GM06990 (cell line): Measurements from ENCODE around the gene QTRT2.

Experiments
- DNase-seq: peaks from one replicate; pipeline ENCODE4 v3.0.0-alpha.2; 2011; ENCODE audit not compliant: insufficient read length; ENCODE audit errors: extremely low read depth
- H3K27me3 ChIP-seq: replicated peaks from 2 replicates; pipeline ENCODE4 v1.6.0; 2011; ENCODE audit warnings: low read length; ENCODE audit not compliant: control insufficient read depth, insufficient read depth
- H3K36me3 ChIP-seq: 2 replicates; pipeline ENCODE4 v1.5.1; 2011; ENCODE audit warnings: low read length; ENCODE audit not compliant: control insufficient read depth, insufficient read depth
- H3K4me3 ChIP-seq: replicated peaks from 2 replicates; pipeline ENCODE4 v1.5.1; 2011; ENCODE audit warnings: low read depth, mild to moderate bottlenecking, control low read depth, low read length
- CTCF ChIP-seq: IDR thresholded peaks from 2 replicates; pipeline ENCODE4 v1.5.1; 2011; ENCODE audit warnings: low read length, control low read depth, mild to moderate bottlenecking, inconsistent platforms; ENCODE audit not compliant: insufficient read depth, poor library complexity, severe bottlenecking

QTRT2 gene

DNA sequence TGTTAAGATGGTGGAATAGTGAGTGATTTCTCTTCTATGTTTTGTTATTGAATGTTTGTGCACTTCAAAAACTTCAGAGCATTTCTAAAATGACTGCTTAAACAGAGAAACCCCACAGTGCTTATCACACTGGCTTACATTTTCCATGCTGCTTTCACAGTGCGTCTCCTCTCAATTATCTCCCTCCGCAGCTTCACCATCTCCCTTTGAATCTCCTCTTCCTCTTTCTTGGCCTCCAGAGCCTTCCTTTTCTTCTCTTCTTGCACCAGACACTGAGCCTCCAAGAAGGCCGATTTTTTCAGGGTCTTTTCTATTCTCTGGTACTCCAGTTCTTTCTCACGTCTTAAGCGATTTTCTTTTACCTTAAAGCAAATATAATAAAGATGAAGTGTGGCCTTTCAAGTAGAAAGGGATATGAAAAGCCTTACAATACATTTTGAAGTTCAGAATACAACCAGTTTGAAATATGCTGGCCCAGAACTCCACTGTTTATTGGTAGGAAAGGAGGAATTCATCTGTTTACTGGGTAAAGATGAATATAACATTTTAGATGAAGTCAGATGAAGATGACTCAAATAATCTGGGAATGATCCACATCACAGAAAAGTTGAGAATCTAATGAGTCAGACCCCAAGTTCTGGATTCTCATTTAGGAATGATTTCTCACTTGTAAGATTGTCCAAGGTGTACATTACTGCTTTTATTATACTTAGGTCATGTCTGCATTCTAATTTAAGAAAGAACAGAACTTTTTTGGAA is 21.6 kb upstream of the QTRT2 start:
- Histone ChIP-seq H3K27me3 (no peaks in the 10 kb centered on the region), H3K36me3 (no peaks in the 10 kb centered on the region), H3K4me3 (no peak overlapping the region)
- no peak for TF ChIP-seq CTCF
- DNase-seq, result no peak

DNA sequence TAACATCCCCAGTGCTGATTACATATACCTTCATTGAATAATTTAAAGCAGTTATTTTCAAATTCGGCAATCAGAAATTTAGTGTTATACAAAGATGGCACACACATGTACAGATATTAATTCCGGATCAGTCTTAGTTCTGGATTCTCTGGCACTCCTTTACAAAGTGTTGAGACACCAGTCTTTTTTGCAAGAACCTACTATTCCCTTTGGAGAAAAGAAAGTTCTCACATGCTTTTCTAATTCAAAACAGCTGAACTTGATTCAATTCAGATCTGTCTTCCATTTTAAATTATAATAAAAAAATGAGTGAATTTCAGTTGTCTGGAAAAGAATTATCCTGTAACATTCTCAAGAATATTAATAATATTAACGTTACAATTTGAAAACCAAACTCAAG is 20.6 kb upstream of the QTRT2 start:
- Histone ChIP-seq H3K36me3 (no peaks in the 10 kb centered on the region), H3K27me3 (no peaks in the 10 kb centered on the region), H3K4me3 (no peak overlapping the region)
- no peak for DNase-seq
- TF ChIP-seq CTCF, result no peak

GRCh38 chr3:114043205-114043604 is 13.3 kb upstream of the QTRT2 start:
- Histone ChIP-seq H3K27me3 (no peaks in the 10 kb centered on the region), H3K4me3 (no peak overlapping the region), H3K36me3 (no peaks in the 10 kb centered on the region)
- DNase-seq, result no peak
- peak; percentile 16 for TF ChIP-seq CTCF

DNA sequence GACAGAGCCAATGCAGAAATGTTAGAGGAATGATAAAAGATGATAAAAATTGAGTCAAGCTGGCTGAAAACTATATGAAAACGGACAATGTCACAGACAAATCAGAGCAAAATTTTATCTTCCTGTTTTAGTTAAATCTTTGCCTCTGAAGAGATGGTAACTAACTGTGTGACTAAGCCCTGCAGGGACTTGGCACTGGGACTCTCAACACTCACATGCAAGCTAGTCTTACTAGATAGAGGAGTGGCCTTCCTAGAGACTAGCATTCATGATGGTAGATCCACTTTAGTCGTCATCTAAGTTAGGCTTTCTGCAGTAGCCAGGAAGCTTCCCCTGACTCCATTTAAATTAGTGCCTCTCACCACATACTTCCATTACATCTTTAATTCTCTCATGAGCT is 4.3 kb upstream of the QTRT2 start:
- DNase-seq, result no peak
- TF ChIP-seq CTCF, result no peak
- Histone ChIP-seq H3K27me3 (no peaks in the 10 kb centered on the region), H3K4me3 (no peak overlapping the region), H3K36me3 (no peaks in the 10 kb centered on the region)

DNA sequence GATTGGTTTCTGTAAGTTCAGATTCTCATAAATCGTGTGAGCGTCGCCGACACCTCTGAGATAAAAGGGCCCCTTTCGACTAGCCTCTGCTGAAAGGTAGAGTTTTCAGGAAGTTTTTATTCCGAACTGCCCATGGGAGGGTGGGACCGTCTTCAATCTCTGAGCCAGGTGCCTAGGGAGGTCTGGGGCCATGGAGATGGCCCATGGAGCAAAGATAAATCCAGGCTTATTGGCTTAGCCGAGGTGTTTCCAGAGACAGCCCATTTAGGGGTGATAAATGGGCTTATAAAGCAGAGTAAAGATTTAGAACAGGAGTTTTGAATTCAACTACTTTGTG is 442 bp downstream of the QTRT2 start:
- no peak for TF ChIP-seq CTCF
- Histone ChIP-seq H3K27me3 (no peaks in the 10 kb centered on the region), H3K4me3 (peak overlapping the region; percentile 98), H3K36me3 (no peaks in the 10 kb centered on the region; the same call in 1 of the 2 replicates)
- DNase-seq, result no peak

DNA sequence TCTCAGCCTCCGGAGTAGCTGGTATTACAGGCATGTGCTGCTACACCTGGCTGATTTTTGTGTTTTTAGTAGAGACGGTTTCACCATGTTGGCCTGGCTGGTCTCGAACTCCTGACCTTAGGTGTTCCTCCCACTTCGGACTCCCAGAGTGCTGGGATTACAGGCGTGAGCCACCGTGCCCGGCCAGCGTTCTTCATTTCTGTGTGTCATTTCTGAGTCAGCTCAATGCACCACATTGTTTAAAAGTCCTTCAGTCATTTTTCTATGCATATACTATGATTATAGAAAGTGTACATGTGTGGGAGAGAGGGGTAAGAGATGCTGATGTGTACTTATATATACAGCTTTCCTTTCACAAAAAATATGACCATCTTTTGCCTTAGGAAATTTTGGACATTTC is 2.1 kb downstream of the QTRT2 start:
- Histone ChIP-seq H3K36me3 (no peaks in the 10 kb centered on the region; the same call in 1 of the 2 replicates), H3K27me3 (no peaks in the 10 kb centered on the region), H3K4me3 (no peak overlapping the region)
- DNase-seq, result no peak
- no peak for TF ChIP-seq CTCF
